Breast epithelium (tissue), 3 donors: ENCODE measurements around the gene MNX1.

Source experiments
- POLR2A ChIP-seq: fragments of 450-650 bp; IDR thresholded peaks from one replicate; pipeline ENCODE4 v1.6.1; 2016; ENCODE audit warnings: antibody characterized with exemption, mild to moderate bottlenecking, moderate library complexity
- POLR2AphosphoS5 ChIP-seq, 3 donors: sonication (generic); formaldehyde crosslinking; IDR thresholded peaks; one replicate each; pipeline ENCODE4 v1.6.1; 2017; ENCODE audit warnings: antibody characterized with exemption in 3 of 3
- TF ChIP-seq, protein P1 (sequence below), 3 donors: fragments of 450-650 bp; IDR thresholded peaks; one replicate each; pipeline ENCODE4 v1.5.1; 2016 to 2017; ENCODE audit warnings: antibody characterized with exemption in 3 of 3, mild to moderate bottlenecking in 3 of 3, moderate library complexity in 3 of 3

GRCh38 chr7:157017603-157018327 is 7.3 kb upstream of the MNX1 start:
- TF ChIP-seq, protein P1, sequence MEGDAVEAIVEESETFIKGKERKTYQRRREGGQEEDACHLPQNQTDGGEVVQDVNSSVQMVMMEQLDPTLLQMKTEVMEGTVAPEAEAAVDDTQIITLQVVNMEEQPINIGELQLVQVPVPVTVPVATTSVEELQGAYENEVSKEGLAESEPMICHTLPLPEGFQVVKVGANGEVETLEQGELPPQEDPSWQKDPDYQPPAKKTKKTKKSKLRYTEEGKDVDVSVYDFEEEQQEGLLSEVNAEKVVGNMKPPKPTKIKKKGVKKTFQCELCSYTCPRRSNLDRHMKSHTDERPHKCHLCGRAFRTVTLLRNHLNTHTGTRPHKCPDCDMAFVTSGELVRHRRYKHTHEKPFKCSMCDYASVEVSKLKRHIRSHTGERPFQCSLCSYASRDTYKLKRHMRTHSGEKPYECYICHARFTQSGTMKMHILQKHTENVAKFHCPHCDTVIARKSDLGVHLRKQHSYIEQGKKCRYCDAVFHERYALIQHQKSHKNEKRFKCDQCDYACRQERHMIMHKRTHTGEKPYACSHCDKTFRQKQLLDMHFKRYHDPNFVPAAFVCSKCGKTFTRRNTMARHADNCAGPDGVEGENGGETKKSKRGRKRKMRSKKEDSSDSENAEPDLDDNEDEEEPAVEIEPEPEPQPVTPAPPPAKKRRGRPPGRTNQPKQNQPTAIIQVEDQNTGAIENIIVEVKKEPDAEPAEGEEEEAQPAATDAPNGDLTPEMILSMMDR (IDR thresholded peaks at IDR 0.05), result no peak
- TF ChIP-seq POLR2A (no peak), POLR2AphosphoS5 (IDR thresholded peaks at IDR 0.05) (no peak)
